Testis (tissue), 2 donors: ENCODE data around the gene BEND7.

Experiments
- CTCF ChIP-seq, 3 experiments: fragments of 450-650 bp in 2 of 3; fragments of 200-600 bp in 1 of 3; sonication (generic) in 1 of 3; IDR thresholded peaks; one replicate each; pipeline ENCODE4 v1.5.1; 2016 to 2019; ENCODE audit warnings: antibody characterized with exemption in 3 of 3, mild to moderate bottlenecking in 2 of 3, moderate library complexity in 1 of 3
- POLR2A ChIP-seq: fragments of 450-650 bp; IDR thresholded peaks from one replicate; pipeline ENCODE4 v1.6.1; 2017; ENCODE audit warnings: antibody characterized with exemption, mild to moderate bottlenecking, moderate library complexity

GRCh38 chr10:13499150-13499549, 29.7 kb downstream of the BEND7 start:
- TF ChIP-seq CTCF (IDR thresholded peaks at IDR 0.05) (no peak), POLR2A (no peak)
